HG02938 (cell line): ENCODE data around the gene MTHFD1L.

Experiments
- ATAC-seq: cut with Tn5 transposase; IDR thresholded peaks from one replicate; pipeline ENCODE4 v1.9.1; 2021; ENCODE audit warnings: mild to moderate bottlenecking, moderate library complexity; ENCODE audit not compliant: unreplicated experiment

Gene MTHFD1L

DNA sequence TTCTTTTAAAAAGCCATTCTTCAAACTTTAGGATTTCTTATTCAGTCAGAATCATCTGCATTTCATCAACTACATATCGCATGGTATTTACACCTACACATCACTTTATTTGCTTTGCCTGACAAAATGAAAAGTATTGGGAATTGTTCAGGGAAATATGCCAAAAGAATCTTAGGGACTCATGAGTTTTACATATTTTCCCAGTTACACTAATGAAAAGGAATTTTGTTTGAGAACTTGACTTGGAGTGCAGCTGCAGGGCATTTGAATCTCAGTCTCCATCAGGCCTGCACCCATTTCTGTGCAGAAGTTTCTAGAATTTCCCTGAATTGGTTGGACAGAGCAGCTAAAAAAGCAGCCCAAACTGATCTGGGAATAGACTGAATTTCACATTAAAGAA lies 65.3 kb downstream of the MTHFD1L start:
- no peak for ATAC-seq

DNA sequence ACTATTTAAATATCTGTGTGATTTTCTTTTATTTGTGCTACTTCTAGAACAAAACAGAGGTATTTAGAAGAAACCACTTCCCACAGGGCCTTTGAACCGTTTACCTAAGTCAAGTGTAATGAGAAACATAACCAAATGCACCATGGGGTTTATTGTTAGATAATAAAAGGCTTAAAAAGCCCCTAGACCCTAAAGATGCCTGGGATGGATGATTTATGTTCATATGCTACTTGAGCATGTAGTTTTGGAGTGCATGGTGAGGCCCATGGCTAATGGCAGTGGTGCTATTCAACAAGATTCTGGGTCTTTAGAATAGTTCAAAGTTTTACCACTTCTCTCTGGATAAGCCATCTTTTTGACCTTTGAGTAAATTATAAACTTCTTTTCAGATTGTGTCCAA lies 65.9 kb downstream of the MTHFD1L start:
- ATAC-seq, result no peak

DNA sequence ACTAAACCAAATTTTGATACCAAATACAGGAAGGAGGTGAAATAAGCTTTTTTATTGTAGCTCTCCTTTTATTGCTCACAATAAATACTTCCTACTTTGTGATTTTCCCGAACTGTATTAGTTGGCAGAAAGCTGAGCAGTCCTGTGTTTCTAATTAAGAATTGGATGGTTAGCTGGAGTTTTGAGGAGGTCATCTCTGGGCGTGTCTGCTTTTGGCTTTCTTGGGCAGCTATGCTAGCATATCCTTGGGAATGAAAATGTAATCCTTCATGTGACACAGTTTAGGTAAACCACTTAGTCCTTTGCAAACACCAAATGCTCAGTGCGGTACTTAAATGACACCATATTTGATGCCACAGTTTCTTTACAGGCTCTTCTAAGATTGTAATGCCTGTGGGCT lies 67.5 kb downstream of the MTHFD1L start:
- ATAC-seq, result no peak

DNA sequence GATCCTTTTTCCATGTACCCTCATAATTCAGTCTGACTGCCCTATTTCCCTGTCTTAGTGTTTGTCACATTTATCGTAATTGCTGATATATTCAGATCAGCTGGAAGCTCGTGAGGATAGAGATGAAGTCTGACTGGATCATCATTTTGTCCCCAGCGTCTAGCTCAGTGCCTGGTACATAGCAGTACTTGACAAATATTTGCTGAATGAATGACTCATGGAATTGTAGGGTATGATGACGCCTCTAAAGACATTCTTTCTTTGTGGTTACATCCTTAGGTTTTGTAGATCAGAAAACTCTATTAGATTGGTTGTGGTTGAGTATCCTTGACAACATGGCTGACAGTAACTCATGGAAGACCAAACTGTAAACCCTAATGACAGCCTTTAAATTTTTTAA lies 68.9 kb downstream of the MTHFD1L start:
- no peak for ATAC-seq

DNA sequence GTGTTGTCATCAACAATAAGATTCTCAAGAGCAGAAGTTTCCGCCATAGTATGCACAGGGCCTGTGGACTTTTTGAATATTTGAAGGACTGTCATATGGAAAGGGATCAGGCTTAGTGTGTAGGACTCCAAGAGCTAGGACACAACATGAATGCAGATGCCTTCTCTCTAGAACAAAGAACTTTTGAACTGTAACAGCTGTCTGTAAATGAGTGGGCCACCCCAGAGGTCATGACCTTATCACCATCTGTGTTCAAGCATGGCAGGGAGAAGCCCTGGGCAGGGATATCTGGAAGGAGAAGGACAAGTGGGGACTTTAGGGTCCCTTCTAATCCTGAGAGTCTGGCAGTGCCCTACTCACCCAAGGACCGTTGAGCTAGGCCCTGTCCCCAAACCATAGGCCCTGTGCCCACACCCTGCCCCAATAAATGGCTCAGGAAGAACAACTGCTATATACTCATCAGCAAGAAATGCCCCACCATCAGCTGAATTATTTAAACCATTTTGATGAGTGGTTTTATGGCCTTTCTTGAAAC lies 70.6 kb downstream of the MTHFD1L start:
- no peak for ATAC-seq

DNA sequence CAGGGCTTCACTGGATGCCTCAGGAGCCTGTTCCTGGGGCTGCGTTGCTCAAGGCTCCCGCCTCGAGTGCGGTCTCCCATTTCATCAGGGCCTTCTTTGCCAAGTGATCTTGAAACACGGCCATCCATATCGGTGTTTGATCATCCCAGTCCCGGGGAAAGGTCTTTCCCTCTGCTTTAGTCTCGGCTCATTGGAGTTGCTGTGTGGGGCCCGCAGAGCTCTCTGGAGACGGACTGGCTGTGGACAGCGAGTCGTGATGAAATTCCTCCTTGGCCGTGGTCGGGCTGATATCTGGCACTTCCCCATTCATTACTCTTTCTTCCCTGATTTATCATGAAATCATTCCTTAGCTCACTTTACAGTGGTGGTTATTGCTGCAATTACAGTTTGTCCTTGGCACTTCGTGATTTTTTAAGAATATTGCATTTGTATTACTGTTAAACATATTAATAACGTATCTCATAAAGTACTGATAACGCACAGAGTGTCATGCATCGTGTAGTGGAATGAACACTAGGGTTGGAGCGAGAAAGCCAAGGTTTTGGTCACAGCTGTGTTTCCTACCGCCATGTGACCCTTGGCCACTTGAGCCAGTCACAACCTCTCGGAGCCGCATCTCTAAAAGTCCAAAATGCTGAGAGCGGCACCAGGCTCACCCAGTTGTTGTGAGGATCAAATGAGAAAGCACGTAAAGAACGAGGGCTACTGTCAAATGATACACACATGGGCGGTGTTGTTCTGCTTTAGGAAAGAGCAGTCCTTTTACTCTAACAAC lies 71.8 kb downstream of the MTHFD1L start:
- ATAC-seq, result no peak

DNA sequence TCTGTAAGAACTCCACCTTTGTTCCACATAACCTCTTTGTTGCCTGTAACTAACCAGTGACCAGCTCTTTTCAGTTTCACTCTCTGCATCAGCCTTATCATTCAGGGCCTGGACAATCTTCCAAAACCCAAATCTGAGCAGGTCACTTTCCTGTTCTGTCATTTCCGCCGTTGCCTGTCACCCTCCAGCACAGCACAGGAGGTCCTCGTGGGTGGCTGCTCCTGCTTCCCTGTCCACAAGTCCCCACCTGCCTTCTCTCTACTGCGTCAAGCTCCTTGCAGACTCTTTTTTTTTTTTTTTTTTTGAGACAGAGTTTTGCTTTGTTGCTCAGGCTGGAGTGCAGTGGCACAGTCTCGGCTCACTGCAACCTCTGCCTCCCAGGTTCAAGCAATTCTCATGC lies 73.9 kb downstream of the MTHFD1L start:
- no peak for ATAC-seq

DNA sequence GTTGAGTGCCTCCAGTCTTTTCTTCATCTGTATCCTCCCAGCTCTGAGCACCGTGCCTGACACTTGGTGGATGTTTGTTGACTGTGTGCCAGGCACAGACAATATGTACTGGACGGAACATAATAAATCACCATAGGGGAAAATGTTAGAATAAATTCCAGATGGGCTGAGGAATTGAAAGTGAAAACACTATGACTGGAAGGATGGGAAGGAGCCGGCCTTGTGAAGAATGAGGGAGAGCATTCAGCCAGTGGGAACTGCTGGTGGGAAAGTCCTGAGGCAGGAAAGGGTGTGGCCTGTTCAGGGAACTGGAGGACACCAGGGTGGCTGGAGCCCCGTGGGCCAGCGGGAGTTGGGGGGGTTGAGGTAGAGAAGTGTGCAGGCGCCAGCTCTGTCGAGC lies 75.4 kb downstream of the MTHFD1L start:
- no peak for ATAC-seq

DNA sequence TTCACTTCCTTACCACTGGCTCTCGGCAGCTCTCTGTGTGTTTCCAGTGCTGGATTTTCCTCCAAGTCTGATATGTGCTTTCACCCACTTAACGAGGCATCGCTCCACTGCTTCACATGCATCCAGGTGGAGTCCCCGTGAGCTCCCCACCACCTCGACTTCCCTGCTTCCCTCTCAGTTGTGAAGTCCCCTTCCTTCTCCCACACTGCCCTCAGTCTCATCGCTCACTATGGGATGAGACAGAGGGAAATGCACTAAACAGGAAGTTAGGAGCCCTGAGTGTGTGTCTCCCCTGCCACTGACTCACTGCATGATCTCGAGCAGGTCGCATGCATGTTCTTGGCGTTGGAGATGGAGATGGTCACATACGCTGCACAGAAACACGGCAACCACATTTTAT lies 84.0 kb downstream of the MTHFD1L start:
- no peak for ATAC-seq

DNA sequence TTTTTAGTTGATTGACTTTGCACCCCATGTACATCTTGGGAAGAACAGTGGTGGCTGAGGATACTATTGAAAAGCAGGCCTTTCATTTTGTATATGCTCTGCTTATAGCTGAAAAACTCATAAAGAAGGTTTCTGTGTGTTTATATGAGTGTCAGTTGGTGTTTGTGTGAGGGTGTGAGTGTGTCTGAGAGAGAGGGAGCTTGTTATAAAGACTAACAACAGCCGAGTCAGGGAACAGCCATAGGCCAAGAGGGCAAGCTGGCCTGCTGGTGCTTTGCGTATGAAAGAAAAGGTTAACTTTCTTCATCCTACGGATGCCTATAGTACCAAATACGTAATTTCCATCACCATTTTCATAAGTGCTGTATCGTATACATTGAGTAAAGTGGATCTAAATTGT lies 88.3 kb downstream of the MTHFD1L start:
- ATAC-seq, result no peak

DNA sequence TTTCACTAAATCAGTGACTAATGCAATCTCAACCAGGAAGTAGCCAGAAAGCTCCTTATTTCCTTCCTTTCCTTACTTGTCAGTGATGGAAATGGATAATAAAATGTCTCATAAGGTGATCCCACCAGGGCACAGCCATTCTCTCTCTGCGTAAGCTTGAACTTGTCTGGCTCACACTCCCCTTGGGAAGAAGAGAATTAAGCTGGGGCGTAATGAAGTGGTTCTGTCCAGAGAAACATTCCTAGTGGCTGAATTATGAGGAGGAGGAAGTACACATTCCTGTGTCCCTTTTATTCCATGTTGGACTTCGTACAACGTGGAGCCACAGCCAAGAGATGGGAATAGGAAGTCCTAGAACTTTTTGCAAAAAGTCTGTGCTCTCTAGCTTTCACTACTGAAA lies 93.7 kb downstream of the MTHFD1L start:
- ATAC-seq, result no peak

DNA sequence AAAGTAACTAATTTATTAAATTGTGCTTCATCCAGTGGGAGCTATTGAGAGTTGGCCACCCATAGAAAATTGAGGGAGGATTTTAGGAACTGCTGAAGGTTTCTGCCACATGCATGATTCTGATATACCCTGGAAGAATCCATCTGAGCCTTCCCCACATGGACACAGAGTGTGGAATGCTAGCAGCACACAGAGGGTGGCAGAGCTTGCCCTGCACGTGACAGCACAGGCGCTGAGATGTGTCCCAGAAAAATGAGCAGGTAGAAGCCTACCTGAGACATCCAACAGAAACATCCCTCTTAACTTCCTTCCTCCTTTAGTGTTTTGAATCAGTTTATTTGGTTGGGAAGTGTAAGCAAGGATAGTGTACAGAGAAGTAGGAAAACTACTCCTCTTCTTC lies 96.9 kb downstream of the MTHFD1L start:
- no peak for ATAC-seq

DNA sequence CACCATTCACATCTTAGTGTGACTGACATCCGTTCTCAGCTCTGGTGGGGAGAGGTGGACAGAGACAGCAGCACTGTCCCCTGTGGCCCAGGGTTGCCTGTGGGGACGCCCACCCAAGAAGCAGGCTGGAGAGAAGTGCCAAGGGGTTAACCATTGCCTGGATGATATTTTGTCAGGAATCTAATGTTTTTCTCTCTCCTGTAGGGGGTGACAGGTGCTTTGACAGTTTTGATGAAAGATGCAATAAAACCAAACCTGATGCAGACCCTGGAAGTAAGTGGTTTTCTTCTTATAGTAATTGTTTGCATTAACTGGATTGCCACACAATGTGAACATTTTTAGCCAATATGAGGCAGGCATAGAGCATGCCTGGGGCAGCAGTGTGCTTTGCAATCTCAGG lies 99.3 kb downstream of the MTHFD1L start:
- no peak for ATAC-seq

DNA sequence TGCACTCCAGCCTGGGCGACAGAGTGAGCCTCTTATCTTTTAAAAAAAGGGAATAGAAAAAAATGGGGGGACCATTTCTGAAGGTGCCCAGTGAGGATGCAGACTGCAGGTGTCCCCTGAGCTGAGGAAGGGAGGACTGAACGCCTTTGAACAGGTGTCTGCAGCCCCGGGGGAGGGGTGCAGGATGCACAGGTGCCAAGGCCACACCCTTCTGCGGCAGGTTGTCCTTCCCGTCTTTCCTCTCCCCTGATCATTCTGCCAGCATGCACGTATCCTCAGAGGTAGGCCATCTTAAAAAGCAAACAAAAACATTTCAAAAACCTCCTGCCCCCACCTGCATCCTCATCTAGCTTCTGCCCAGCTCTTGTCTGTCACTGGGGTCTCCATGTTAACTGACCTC lies 101.3 kb downstream of the MTHFD1L start:
- no peak for ATAC-seq

DNA sequence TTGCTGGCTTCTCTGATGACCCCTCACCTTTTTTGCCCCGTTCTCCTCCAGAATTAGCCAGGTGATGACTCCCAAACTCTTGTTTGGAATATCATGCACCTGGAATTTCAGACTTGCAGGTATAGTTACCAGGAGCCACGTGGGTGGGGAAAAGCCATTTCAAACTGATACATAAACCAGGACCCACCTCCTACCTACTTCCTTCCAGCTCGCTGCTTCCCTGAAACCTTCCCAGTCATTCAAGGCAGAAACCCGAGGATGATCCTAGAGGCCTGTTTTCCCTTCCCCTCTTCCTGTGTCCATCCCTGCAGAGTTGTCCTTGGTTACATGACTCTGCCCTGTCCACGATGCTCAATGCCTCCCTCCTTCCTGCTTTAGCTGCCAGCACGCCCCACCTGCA lies 101.9 kb downstream of the MTHFD1L start:
- ATAC-seq, result no peak

DNA sequence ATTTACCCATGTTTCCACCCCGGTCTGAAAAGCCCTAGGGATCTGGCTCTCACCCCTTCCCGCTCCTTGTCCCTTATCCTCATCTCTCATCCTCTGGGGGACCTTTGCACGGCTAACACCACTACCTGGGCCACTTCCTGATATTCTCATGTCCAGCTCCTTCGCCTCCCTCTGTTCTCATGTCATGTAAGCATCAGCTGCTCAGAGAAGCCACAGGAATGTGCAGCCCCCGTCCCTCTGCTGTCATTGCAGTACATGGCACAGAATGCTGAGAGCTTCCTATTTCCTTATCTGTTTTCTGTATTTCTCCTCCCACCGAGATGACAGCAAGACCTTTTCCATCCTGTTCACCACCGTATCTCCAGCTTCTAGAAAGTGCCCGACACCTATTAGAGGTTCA lies 102.4 kb downstream of the MTHFD1L start:
- ATAC-seq, result no peak

DNA sequence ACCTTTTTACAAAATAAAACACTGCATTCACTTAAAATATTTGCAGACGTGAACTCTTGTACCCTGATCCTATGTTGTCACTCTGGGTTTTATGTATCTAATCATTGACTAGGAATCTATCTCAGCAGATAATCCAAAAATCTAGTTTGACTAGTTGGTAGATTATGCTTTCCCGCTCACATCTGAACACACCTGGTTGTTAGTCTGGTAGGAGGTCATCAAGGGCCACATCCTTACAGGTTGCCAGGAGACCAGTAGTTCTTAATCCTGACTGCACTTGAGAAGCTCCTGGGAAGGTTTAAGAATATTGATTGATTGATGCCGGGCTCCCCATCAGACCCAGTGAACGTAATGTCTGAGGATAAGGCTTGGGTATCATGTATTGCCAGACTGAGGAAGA lies 104.4 kb downstream of the MTHFD1L start:
- no peak for ATAC-seq

DNA sequence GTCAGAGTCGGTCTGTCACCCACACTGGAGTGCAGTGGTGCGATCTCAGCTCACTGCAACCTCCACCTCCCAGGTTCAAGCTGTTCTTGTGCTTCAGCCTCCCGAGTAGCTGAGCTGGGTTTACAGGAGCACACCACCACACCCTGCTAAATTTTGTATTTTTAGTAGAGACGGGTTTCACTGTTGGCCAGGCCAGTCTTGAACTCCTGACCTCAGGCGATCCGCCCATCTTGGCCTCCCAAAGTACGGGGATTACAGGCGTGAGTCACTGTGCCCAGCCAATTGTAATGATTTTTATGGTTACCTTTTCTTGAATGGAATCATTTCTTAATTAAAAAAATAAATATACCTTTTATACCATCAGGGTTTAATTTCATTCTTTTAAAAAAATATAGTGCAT lies 105.7 kb downstream of the MTHFD1L start:
- no peak for ATAC-seq

DNA sequence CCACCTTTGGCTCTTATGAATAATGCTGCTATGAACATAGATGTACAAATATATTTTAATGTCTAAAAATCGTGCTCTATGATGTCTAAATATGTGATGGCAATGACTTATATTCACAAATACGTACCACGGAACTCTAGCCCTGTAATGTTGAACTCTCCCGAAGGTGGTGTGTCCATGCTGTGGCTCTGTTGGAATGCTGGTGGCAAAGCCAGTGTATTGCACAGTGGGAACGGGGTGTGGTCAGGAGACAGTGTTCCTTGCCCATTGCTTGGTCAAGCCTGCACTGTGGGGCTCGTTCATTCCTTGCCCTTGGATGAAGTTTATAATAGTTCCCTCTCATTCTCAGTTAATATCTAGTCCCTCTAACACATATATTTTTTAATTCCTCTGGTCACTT lies 109.6 kb downstream of the MTHFD1L start:
- no peak for ATAC-seq

DNA sequence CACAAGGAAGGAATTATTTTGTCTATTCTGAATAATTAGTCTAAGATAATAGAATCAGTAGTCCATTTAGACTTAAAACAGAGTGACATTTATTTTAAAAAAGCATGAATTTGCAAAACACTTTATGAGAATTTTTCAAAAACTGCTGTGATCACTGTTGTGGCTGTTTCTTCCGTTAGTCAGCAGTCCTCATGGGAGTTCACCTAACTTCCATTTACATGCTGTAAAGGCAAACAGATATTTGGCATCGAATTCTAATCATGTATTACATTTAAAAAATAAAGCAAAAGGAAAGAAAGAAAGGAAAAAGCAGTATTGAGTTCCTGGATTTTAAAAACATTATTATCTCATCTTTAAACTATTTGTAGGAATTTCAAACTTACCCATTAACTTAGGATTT lies 111.8 kb downstream of the MTHFD1L start:
- ATAC-seq, result no peak

DNA sequence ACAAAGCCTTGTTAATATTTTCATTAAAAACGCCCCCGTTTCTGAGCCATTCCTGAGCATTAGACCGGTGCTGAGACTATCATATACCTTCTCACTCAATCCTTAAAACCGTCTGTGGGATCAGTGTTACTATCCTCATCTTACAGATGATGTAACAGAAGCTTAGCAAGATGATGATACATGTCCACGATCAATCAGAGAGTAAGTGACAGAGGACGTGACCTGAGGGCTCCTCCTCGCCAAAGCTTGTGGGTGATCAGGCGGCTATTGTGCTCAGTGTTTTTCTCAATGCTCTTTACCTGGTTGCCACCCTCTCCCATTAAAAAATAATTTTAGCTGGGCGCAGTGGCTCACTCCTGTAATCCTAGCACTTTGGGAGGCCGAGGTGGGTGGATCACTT lies 113.1 kb downstream of the MTHFD1L start:
- ATAC-seq, result no peak

DNA sequence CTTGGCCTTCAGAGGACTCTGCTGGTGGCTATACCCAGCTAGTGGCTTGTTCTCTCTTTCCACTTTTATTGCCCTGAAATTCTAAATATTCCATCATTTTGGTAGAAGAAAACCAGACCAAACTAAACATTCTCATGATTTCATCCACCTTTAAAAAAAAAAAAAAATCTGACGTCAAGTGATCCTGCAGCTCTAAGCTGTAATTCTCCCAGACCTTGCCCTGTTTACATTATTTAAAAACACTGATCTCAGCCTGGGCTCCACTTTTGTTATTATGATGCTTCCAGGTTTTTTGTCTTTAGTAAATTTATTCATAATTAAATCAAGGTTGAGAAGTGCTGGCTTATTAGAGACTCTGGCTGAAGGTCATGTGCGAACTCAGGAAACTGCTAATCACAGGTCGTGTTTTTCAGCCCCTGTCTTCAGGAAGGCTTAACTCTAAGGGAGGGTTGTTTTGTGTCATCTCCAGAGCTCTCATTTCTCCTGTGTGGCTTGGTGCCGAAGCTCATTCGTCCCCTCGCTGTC lies 114.4 kb downstream of the MTHFD1L start:
- ATAC-seq, result no peak

DNA sequence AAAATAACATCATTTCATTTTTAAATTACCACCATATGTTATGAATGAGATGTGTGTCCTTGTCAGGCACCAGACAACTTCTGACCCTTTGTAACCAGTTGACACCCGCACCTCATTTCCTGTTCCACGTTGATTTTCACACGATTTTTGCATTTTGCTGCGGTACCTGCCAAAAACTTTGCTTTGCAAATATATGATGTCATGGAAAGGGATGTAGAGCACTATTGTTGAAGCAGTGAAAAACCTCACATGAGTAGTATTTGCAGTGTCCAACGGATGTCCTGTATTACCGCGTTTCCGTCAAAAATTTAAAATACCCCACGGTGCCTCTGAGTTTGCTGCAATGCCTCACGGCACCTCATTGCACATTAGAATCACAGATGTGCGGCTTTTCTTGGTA lies 115.6 kb downstream of the MTHFD1L start:
- ATAC-seq, result peak; percentile 58
